GM19468 (cell line): Measurements from ENCODE around the gene PRLHR.

Experiments
- ATAC-seq: cut with Tn5 transposase; IDR thresholded peaks from one replicate; pipeline ENCODE4 v1.9.1; 2021; ENCODE audit warnings: mild to moderate bottlenecking, moderate library complexity, moderate number of reproducible peaks; ENCODE audit not compliant: unreplicated experiment; ENCODE audit errors: extremely low read depth

Gene PRLHR

GRCh38 chr10:118565301-118566075, 30.0 kb downstream of the PRLHR start:
- ATAC-seq, result no peak

DNA sequence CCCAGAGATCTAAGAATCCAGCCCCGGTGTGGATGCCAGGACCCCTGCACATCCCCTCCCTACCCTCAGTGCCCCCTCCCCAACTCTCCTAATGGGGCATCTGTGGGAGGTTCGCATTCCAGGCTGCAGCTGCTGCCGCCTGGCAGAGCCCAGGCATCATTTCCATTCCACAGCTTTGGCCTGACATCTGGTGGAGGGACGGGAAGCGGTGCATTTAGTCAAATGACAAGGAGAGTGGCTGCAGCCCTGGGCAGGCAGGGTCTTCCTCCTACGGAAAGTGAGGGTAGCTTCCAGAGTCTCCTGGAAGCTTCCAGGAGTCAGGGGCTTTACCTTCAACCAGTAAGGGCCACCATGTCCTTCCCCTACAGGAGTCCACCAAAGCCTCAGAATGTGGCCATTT, 30.8 kb downstream of the PRLHR start:
- no peak for ATAC-seq

DNA sequence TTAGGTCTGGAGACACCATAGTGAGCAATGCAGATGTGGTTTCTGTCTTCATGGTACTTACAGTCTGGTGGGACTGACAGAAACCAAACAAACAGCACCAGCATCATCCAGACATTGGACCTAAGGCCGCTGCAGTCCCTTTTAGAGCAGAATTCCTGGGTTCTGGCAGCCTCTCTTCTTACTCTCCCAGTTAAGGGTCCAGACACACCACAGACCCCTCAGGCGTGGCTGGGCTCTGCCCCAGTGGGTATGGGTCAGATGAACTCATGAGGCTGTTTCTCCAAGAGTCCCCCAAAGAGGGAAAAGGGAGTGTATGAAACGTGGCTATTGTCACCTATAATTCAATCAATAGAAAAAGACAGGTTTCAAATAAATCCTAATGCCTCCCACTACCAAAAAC, 31.3 kb downstream of the PRLHR start:
- no peak for ATAC-seq

DNA sequence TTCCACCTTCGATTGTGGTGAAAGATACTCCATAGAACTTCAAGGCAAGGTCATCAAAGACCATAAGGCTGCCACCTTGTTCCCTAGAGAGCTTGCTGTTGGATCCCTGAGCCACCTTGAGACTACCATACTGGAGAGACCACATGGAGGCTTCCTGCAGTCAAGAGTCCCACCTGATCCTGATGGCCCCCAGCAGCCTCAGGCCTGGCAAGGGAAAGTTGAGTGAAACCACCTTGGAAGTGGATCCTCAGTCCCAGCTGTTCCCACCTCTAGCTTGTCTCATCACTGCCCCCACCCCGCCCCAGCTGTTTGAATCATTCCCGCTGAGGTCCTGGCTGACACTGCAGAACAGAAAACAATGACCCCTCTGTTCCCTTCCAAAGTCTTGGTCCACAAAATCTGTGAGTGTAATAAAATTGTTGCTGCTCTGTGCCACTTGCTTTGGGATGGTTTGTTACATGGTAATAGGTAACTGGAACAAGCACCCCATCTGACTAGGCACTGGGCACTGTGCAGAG, 32.0 kb downstream of the PRLHR start:
- no peak for ATAC-seq

DNA sequence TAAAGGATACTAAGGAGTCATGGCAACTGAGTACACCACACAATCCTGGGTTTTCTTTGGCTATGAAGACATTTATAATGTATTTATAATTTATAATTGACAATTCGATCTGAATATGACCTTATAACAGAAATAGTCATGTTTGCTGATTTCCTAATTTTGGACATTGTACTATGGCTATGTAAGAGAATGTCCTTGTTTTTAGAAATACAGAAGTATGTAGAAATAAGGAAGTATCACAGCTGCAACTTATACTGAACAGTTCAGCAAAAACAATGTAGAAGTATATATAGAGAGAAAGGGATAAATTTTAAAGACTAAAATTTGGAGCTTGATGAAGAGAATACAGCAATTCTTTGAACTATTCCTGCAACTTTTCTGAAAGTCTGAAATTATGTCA, 32.6 kb downstream of the PRLHR start:
- no peak for ATAC-seq

DNA sequence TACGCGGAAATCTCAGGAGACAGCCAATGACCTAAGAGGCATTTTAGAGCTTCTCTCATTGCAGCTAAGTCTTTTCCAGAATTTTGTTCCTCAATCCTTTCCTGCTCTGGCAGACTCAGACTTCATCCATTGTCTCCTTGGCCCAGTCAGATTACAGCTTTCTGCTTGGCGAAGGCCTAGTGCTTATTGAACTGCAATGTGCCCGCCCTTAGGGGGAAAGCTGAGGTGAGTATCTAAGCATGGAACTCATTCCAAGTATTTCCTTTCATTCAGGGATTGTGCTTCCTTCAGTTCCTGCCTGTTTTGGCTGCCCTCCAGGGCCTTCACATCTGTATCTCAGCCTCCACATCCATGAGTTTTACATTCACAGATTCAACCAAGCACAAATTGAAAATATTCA, 37.5 kb downstream of the PRLHR start:
- no peak for ATAC-seq

DNA sequence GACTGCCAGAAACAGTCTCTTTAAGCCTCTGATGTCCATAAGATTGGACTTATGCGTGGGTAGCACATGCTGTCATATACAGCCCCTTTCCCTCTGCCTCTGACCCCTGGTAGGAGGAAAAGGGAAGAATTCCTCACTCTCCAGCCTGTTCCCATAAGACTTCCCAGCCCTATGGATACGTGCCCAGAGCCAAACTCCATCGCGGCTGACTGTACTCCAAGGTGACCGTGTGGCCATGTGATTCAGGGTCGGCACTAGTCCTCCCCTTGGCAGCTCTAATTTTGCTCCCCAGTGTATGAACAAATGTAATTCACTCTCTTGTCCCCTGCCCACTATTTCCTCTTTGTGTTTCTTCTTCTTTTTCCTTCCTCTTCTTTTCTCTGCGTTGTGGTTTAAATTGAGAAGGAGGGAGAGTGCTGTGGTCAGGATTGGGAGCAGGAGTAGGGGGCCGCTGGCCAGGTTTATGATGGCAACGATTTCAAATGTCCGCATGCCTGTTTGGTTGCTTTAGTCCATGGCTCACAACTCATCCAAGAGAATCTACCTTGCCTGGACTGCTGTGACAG, 43.8 kb downstream of the PRLHR start:
- no peak for ATAC-seq

DNA sequence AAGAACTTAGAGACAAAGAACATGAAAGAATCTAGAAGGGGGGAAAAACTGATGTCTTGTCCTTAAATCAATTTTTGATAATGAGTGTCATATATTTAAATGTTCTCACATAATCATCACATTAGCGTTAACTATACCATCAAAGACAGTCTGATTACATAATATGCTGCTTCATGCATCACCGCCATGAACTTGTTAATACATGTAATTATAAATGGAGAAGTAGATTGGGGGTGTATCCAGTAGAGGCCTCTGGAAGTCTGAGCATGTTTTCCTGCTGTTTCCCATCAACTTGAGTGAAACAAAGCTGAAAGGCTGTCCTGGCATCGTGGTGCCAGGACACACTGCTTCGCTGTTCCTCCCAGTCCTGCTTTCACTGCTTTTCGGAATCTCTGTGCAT, 48.2 kb downstream of the PRLHR start:
- no peak for ATAC-seq

- no peak for ATAC-seq
Observed at GRCh38 chr10:118546479-118546878, 49.0 kb downstream of the PRLHR start.

DNA sequence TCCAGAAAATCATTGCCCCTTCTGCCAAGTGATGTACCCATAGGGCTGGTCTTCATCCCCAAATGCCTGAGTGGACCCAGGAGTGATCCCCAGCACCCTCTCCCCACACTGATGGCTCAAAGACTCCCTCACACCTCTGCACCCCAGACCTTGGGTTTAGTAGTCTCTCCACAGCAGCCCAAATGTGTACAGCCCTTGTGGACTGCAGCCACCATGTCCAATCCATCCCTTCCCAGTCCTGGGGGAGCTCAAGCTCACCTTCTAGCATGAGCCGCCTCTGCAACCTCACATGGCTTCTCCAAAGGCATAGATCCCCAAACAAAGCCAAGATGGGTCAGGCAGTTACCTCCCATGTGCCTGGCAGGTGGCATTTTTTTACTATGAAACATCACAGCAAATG, 50.1 kb downstream of the PRLHR start:
- no peak for ATAC-seq

- ATAC-seq, result no peak
Observed at GRCh38 chr10:118544401-118544948, 51.0 kb downstream of the PRLHR start.

GRCh38 chr10:118543714-118544400, 51.6 kb downstream of the PRLHR start:
- no peak for ATAC-seq

- ATAC-seq, result no peak
Observed at GRCh38 chr10:118542745-118543144, 52.7 kb downstream of the PRLHR start.

GRCh38 chr10:118542205-118542604, 53.2 kb downstream of the PRLHR start:
- no peak for ATAC-seq

DNA sequence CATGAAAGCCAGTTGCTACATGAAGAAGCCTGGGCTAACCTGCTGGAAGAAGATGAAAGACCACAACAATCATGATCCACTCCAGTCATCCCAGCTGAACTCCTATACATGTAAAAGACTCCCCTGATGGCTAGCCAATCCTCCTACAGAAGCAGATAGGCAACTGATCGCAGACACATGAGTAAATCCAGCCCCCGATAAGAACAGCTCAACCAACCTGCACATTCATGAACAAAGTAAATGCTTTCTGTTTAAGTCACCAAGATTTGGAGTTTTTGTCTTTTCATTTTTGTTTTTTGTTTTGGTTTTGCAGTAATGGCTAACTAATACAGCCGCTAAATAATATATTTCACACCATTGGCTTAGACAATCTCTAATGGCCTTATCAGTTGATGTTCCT, 53.7 kb downstream of the PRLHR start:
- no peak for ATAC-seq
